ENCODE results near the gene DHRS1. TPM values are rescaled to one million over a fixed set of nuclear protein-coding genes. Genes with fewer than 3 reads are reported as not detected.

The DHRS1 gene
- total RNA-seq, 2 donors from 2014 or later, result 10.1 to 13.7 TPM

DNA sequence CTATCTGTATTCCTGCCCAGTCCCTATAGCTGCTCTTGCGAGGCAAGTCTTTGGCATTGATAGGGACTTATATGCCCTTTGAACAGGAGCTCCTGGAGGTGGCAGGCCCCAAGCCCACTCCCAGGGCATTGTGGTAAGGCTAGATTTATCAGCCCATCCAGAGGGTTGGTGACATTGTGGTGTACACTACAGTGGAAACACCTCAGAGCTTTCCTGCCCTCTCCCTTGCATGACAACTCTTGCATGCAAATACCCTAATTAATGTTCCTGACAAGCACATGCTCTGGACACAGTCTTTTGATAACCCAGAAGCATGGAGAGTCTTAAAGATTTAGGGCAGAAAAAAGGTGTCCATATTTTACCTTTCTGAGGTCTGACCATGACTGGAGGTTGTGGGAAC lies 41.0 kb upstream of the DHRS1 start:
- H3K27ac ChIP-seq, result no peak overlapping the region
- H3K4me1 ChIP-seq, result peaks cover 0 to 25% of the 10 kb centered on the region in 2 donors
- no peak overlapping the region for H3K4me3 ChIP-seq
- TF ChIP-seq, protein P1, sequence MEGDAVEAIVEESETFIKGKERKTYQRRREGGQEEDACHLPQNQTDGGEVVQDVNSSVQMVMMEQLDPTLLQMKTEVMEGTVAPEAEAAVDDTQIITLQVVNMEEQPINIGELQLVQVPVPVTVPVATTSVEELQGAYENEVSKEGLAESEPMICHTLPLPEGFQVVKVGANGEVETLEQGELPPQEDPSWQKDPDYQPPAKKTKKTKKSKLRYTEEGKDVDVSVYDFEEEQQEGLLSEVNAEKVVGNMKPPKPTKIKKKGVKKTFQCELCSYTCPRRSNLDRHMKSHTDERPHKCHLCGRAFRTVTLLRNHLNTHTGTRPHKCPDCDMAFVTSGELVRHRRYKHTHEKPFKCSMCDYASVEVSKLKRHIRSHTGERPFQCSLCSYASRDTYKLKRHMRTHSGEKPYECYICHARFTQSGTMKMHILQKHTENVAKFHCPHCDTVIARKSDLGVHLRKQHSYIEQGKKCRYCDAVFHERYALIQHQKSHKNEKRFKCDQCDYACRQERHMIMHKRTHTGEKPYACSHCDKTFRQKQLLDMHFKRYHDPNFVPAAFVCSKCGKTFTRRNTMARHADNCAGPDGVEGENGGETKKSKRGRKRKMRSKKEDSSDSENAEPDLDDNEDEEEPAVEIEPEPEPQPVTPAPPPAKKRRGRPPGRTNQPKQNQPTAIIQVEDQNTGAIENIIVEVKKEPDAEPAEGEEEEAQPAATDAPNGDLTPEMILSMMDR (IDR thresholded peaks at IDR 0.05), result no peak
- H3K9me3 ChIP-seq, result no peaks in the 10 kb centered on the region
- no peak for DNase-seq (ENCODE audit: low spot score)
- no peaks in the 10 kb centered on the region for H3K27me3 ChIP-seq
- no peaks in the 10 kb centered on the region for H3K36me3 ChIP-seq

DNA sequence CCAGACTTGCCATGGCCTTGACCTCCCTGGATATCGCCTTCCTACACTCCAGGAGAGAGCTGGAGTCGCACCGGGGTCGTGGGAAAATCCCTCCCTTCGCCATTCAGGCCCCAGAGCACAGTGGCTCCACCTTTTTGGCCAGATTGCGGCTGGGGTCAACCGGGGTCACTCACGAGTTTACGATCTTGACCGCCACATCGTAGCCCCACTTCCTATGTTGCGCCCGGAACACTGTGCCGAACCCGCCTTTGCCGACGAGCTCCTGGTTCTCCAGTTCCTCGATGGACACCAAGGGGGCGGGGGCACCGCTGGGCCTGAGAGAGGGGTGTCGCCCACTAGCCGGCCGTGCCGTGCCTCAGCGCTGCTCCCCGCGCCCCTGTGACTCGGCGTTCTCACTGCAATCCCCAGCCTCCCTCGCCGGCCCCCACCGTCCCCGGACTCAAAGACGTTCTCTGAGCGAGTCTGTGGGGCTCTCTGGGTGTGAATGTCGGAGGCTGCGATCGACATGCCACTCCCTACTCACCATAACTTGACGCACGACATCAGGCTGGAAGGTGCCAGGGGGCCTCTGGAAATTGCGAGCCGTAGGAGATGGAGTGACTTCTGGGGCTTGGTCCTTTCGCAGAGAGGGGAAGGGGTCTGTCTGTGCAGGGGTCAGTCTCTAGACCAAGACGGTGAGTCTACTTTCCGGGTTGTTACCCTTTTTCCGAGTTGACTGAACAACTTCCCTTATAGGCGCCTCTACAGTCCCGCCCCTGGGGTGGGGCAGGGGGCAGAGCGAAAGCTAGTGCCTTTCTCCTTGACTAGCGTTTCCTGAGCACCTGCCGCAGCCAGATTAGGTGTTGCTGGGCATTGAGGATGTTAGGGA lies 39.9 kb upstream of the DHRS1 start, which contains the start of gene RIPK3:
Gene RIPK3 (minus strand): TSS at position 708 of the 868 bp plus-strand sequence. CDS start 165 bp downstream, at position 543.
- Histone ChIP-seq H3K27me3 (peaks cover 0 to 2% of the 10 kb centered on the region in 2 donors), H3K9me3 (no peaks in the 10 kb centered on the region), H3K4me3 (peak within 1 kb of the TSS; percentile 21 to 49), H3K36me3 (no peaks in the 10 kb centered on the region), H3K4me1 (peaks cover 0 to 34% of the 10 kb centered on the region in 2 donors), H3K27ac (peak within 1 kb of the TSS; percentile 9 to 46)
- TF ChIP-seq, protein P1 (IDR thresholded peaks at IDR 0.05), result no peak
- no peak for DNase-seq (ENCODE audit: low spot score)

DNA sequence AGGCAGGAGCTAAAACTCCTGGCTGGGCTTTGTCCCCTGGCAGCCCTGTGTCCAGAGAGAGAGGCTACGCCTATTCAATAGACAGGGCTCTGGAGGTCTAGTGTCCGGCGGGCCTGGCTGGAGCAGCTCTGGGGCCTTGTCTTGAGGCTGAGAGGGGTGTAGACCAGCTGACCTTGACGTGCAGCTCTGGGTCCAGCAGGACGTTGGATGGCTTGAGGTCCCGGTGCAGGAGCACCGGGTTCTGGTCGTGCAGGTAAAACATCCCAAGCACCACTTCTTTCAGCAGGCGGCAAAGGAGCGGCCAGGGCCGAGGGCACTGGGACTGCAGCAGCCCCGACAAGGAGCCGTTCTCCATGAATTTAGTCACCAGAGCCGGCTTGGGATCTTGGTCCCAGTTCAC lies 39.3 kb upstream of the DHRS1 start:
- Histone ChIP-seq H3K36me3 (no peaks in the 10 kb centered on the region), H3K4me1 (peaks cover 0 to 41% of the 10 kb centered on the region in 2 donors), H3K9me3 (no peaks in the 10 kb centered on the region), H3K4me3 (peak overlapping the region; percentile 21 to 49), H3K27me3 (peaks cover 0 to 4% of the 10 kb centered on the region in 2 donors), H3K27ac (no peak overlapping the region)
- TF ChIP-seq, protein P1 (IDR thresholded peaks at IDR 0.05), result no peak
- DNase-seq (ENCODE audit: low spot score), result no peak

- no peak for DNase-seq (ENCODE audit: low spot score)
- H3K27ac ChIP-seq, result no peak overlapping the region
- no peaks in the 10 kb centered on the region for H3K36me3 ChIP-seq
- H3K4me3 ChIP-seq, result no peak overlapping the region
- H3K4me1 ChIP-seq, result peaks cover 0 to 51% of the 10 kb centered on the region in 2 donors
- TF ChIP-seq, protein P1 (IDR thresholded peaks at IDR 0.05), result no peak
- H3K27me3 ChIP-seq, result peaks cover 0 to 4% of the 10 kb centered on the region in 2 donors
- H3K9me3 ChIP-seq, result no peaks in the 10 kb centered on the region
Measured at GRCh38 chr14:24337824-24338175, 38.2 kb upstream of the DHRS1 start.

- Histone ChIP-seq H3K36me3 (no peaks in the 10 kb centered on the region), H3K27ac (no peak overlapping the region), H3K4me3 (no peak overlapping the region), H3K9me3 (no peaks in the 10 kb centered on the region), H3K4me1 (peaks cover 0 to 56% of the 10 kb centered on the region in 2 donors), H3K27me3 (peaks cover 0 to 4% of the 10 kb centered on the region in 2 donors)
- no peak for DNase-seq (ENCODE audit: low spot score)
- TF ChIP-seq, protein P1 (IDR thresholded peaks at IDR 0.05), result no peak
Measured at GRCh38 chr14:24337144-24337823, 37.7 kb upstream of the DHRS1 start.
